ENCODE measurements around the gene MARK1.

The MARK1 gene

GRCh38 chr1:220698607-220699016 lies 170.7 kb downstream of the MARK1 start:
- H3K4me2 ChIP-seq (ENCODE audit: insufficient read depth, low read length), result no peak overlapping the region
- TF ChIP-seq EZH2 (IDR thresholded peaks at IDR 0.05; ENCODE audit: borderline replicate concordance, low read depth, low read length, severe bottlenecking), result no peak
- no peak for TF ChIP-seq CTCF (IDR thresholded peaks at IDR 0.05; ENCODE audit: borderline replicate concordance, extremely low read depth, low read length, poor library complexity, severe bottlenecking)
- no peaks in the 10 kb centered on the region for H3K9me3 ChIP-seq (ENCODE audit: insufficient read depth, low read length, severe bottlenecking)
- DNase-seq, result no peak
- no peak overlapping the region for H3K27ac ChIP-seq (ENCODE audit: low read length)
- H3K4me3 ChIP-seq (ENCODE audit: low read depth in 1 of 2, low read length in 2 of 2), result no peak overlapping the region
- no peak overlapping the region for H3K9ac ChIP-seq (ENCODE audit: low read depth, low read length)
- H4K20me1 ChIP-seq (ENCODE audit: insufficient read depth, low read length), result no peaks in the 10 kb centered on the region
- no peaks in the 10 kb centered on the region for H3K79me2 ChIP-seq (ENCODE audit: insufficient read depth, low read length)
- no peak for ATAC-seq (ENCODE audit: insufficient read depth, low read depth)
- peaks cover 4% of the 10 kb centered on the region for H3K27me3 ChIP-seq (ENCODE audit: insufficient read depth, low read length, poor library complexity)
- no peaks in the 10 kb centered on the region for H3K36me3 ChIP-seq (ENCODE audit: insufficient read depth, low read length)
- H3K4me1 ChIP-seq (ENCODE audit: insufficient read depth, low read length), result no peaks in the 10 kb centered on the region
- no peak overlapping the region for H2AFZ ChIP-seq (ENCODE audit: low read depth, low read length)

- ATAC-seq (ENCODE audit: insufficient read depth, low read depth) (no peak), DNase-seq (no peak)
- no peaks in the 10 kb centered on the region for H3K36me3 ChIP-seq (ENCODE audit: insufficient read depth, low read length)
- no peak overlapping the region for H3K9ac ChIP-seq (ENCODE audit: low read depth, low read length)
- H3K79me2 ChIP-seq (ENCODE audit: insufficient read depth, low read length), result no peaks in the 10 kb centered on the region
- no peak overlapping the region for H2AFZ ChIP-seq (ENCODE audit: low read depth, low read length)
- H3K27me3 ChIP-seq (ENCODE audit: insufficient read depth, low read length, poor library complexity), result peaks cover 4% of the 10 kb centered on the region
- H3K4me1 ChIP-seq (ENCODE audit: insufficient read depth, low read length), result no peaks in the 10 kb centered on the region
- no peak overlapping the region for H3K27ac ChIP-seq (ENCODE audit: low read length)
- no peak overlapping the region for H3K4me2 ChIP-seq (ENCODE audit: insufficient read depth, low read length)
- H4K20me1 ChIP-seq (ENCODE audit: insufficient read depth, low read length), result no peaks in the 10 kb centered on the region
- TF ChIP-seq CTCF (IDR thresholded peaks at IDR 0.05; ENCODE audit: borderline replicate concordance, extremely low read depth, low read length, poor library complexity, severe bottlenecking) (no peak), EZH2 (IDR thresholded peaks at IDR 0.05; ENCODE audit: borderline replicate concordance, low read depth, low read length, severe bottlenecking) (no peak)
- H3K4me3 ChIP-seq (ENCODE audit: low read depth in 1 of 2, low read length in 2 of 2), result no peak overlapping the region
- no peaks in the 10 kb centered on the region for H3K9me3 ChIP-seq (ENCODE audit: insufficient read depth, low read length, severe bottlenecking)
Measured at GRCh38 chr1:220699044-220699443, 171.1 kb downstream of the MARK1 start.

- H3K4me1 ChIP-seq (ENCODE audit: insufficient read depth, low read length), result no peaks in the 10 kb centered on the region
- H3K9me3 ChIP-seq (ENCODE audit: insufficient read depth, low read length, severe bottlenecking), result no peaks in the 10 kb centered on the region
- H2AFZ ChIP-seq (ENCODE audit: low read depth, low read length), result no peak overlapping the region
- TF ChIP-seq EZH2 (IDR thresholded peaks at IDR 0.05; ENCODE audit: borderline replicate concordance, low read depth, low read length, severe bottlenecking) (no peak), CTCF (IDR thresholded peaks at IDR 0.05; ENCODE audit: borderline replicate concordance, extremely low read depth, low read length, poor library complexity, severe bottlenecking) (no peak)
- ATAC-seq (ENCODE audit: insufficient read depth, low read depth) (no peak), DNase-seq (no peak)
- H3K4me2 ChIP-seq (ENCODE audit: insufficient read depth, low read length), result no peak overlapping the region
- peaks cover 4% of the 10 kb centered on the region for H3K27me3 ChIP-seq (ENCODE audit: insufficient read depth, low read length, poor library complexity)
- no peaks in the 10 kb centered on the region for H3K36me3 ChIP-seq (ENCODE audit: insufficient read depth, low read length)
- H3K79me2 ChIP-seq (ENCODE audit: insufficient read depth, low read length), result no peaks in the 10 kb centered on the region
- H4K20me1 ChIP-seq (ENCODE audit: insufficient read depth, low read length), result no peaks in the 10 kb centered on the region
- H3K9ac ChIP-seq (ENCODE audit: low read depth, low read length), result no peak overlapping the region
- H3K4me3 ChIP-seq (ENCODE audit: low read depth in 1 of 2, low read length in 2 of 2), result no peak overlapping the region
- no peak overlapping the region for H3K27ac ChIP-seq (ENCODE audit: low read length)
Measured at GRCh38 chr1:220700556-220701179, 172.7 kb downstream of the MARK1 start.

Measured in DND-41 (cell line).